Gastroesophageal sphincter (tissue), 4 donors: ENCODE data around the gene ABTB2. TPM values are rescaled to one million over a fixed set of nuclear protein-coding genes. Genes with fewer than 3 reads are reported as not detected.

Experiments used
- ATAC-seq: fragments of 150-250 bp; one replicate; pipeline ENCODE4 v1.9.1; 2016; ENCODE audit warnings: mild to moderate bottlenecking, moderate library complexity
- H3K27ac ChIP-seq, 4 donors: fragments of 200-600 bp; sonication (generic) in 3 of 4; 1 replicate in 3 of 4; 2 replicates in 1 of 4; pipeline ENCODE4 v1.5.1; 2016 to 2019
- H3K27me3 ChIP-seq: fragments of 200-600 bp; sonication (generic); one replicate; pipeline ENCODE4 v1.5.1; 2019
- H3K36me3 ChIP-seq, 2 donors: fragments of 200-600 bp; sonication (generic); one replicate each; pipeline ENCODE4 v1.5.1; 2019; ENCODE audit warnings: control low read depth in 1 of 2
- H3K4me1 ChIP-seq, 3 donors: fragments of 200-600 bp; sonication (generic); 1 replicate in 2 of 3; 2 replicates in 1 of 3; pipeline ENCODE4 v1.5.1; 2016 to 2019; ENCODE audit warnings: control low read depth in 2 of 3
- H3K4me3 ChIP-seq, 2 donors: fragments of 200-600 bp; sonication (generic); one replicate each; pipeline ENCODE4 v1.5.1; 2019; ENCODE audit warnings: mild to moderate bottlenecking in 1 of 2, moderate library complexity in 1 of 2
- H3K9me3 ChIP-seq, 3 donors: fragments of 200-600 bp; sonication (generic); one replicate each; pipeline ENCODE4 v1.5.1; 2017 to 2019; ENCODE audit warnings: control low read depth in 2 of 3
- EP300 ChIP-seq: sonication (generic); formaldehyde crosslinking; IDR thresholded peaks from one replicate; pipeline ENCODE4 v1.6.1; 2017; ENCODE audit warnings: antibody characterized with exemption, mild to moderate bottlenecking
- POLR2A ChIP-seq, 2 donors: fragments of 450-650 bp; IDR thresholded peaks; one replicate each; pipeline ENCODE4 v1.6.1; 2017; ENCODE audit warnings: antibody characterized with exemption in 2 of 2, mild to moderate bottlenecking in 2 of 2, moderate library complexity in 1 of 2
- POLR2AphosphoS5 ChIP-seq: sonication (generic); formaldehyde crosslinking; IDR thresholded peaks from one replicate; pipeline ENCODE4 v1.6.1; 2017; ENCODE audit warnings: antibody characterized with exemption
- WGBS, 2 donors: methylation state at CpG; one replicate each; pipeline ENCODE4 v1.1.5; 2018; ENCODE audit warnings: low coverage in 1 of 2; 5-methylcytosine and 5-hydroxymethylcytosine counted together
- total RNA-seq, 4 donors: library from RNA; depleted of rRNA; stranded (reverse); fragments of >200 nt; gene quantifications; one replicate each; pipeline ENCODE4 v1.1.0, GENCODE V29; 2016
- TF ChIP-seq, protein P1 (sequence below), 4 experiments: fragments of 200-600 bp in 2 of 4; fragments of 450-650 bp in 2 of 4; sonication (generic) in 1 of 4; IDR thresholded peaks; one replicate each; pipeline ENCODE4 v1.5.1; 2017 to 2019; ENCODE audit warnings: antibody characterized with exemption in 4 of 4, mild to moderate bottlenecking in 2 of 4, moderate library complexity in 2 of 4

The ABTB2 gene
- total RNA-seq, 4 donors from 2014 or later = 4.1 to 11.0 (median 7.5) TPM

GRCh38 chr11:34288492-34288891, 69.3 kb downstream of the ABTB2 start:
- Histone ChIP-seq H3K27ac (no peak overlapping the region), H3K9me3 (no peaks in the 10 kb centered on the region), H3K27me3 (no peaks in the 10 kb centered on the region), H3K36me3 (no peaks in the 10 kb centered on the region), H3K4me1 (no peaks in the 10 kb centered on the region), H3K4me3 (no peak overlapping the region)
- no peak for ATAC-seq
- TF ChIP-seq POLR2A (IDR thresholded peaks at IDR 0.05) = no peak
- no peak for TF ChIP-seq EP300
- TF ChIP-seq, protein P1, sequence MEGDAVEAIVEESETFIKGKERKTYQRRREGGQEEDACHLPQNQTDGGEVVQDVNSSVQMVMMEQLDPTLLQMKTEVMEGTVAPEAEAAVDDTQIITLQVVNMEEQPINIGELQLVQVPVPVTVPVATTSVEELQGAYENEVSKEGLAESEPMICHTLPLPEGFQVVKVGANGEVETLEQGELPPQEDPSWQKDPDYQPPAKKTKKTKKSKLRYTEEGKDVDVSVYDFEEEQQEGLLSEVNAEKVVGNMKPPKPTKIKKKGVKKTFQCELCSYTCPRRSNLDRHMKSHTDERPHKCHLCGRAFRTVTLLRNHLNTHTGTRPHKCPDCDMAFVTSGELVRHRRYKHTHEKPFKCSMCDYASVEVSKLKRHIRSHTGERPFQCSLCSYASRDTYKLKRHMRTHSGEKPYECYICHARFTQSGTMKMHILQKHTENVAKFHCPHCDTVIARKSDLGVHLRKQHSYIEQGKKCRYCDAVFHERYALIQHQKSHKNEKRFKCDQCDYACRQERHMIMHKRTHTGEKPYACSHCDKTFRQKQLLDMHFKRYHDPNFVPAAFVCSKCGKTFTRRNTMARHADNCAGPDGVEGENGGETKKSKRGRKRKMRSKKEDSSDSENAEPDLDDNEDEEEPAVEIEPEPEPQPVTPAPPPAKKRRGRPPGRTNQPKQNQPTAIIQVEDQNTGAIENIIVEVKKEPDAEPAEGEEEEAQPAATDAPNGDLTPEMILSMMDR (IDR thresholded peaks at IDR 0.05) = no peak
- TF ChIP-seq POLR2AphosphoS5 = no peak
- WGBS, 2 donors = 54% methylated on average over 7 of the region's 7 CpGs; no CpG with 5 or more reads in 1 of the 2 donors

- no peak for ATAC-seq
- TF ChIP-seq POLR2AphosphoS5 (no peak), POLR2A (IDR thresholded peaks at IDR 0.05) (no peak), EP300 (no peak)
- TF ChIP-seq, protein P1 (IDR thresholded peaks at IDR 0.05) = no peak
- no peaks in the 10 kb centered on the region for H3K36me3 ChIP-seq
- no peaks in the 10 kb centered on the region for H3K9me3 ChIP-seq
- 62 to 76% methylated on average over 5 to 11 of the region's 17 CpGs for WGBS, 2 donors
- H3K27ac ChIP-seq = no peak overlapping the region
- H3K4me3 ChIP-seq = no peak overlapping the region
- H3K27me3 ChIP-seq = no peaks in the 10 kb centered on the region
- no peaks in the 10 kb centered on the region for H3K4me1 ChIP-seq
These were observed 72.9 kb downstream of the ABTB2 start for GRCh38 chr11:34284811-34285481.

DNA sequence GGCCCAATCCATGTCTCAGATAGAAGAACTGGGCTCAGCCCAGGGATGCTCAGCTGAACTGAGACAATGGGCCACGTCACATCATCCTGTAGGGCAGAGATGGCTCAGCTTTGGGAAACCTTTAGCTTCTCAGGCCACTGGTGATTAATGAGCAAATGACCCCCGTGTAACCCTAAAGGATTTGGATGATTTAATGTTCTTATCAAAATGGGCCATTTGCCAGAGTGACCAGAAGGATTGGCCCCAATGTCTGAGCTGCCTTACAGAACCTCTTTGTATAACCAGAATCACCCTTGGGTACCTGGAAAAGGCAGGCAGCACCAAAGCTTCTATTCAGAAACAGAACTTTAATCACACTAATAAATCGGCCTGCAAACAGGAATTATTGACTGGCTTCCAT, 73.7 kb downstream of the ABTB2 start:
- no peaks in the 10 kb centered on the region for H3K4me1 ChIP-seq
- H3K27ac ChIP-seq = no peak overlapping the region
- no peaks in the 10 kb centered on the region for H3K27me3 ChIP-seq
- ATAC-seq = no peak
- no peaks in the 10 kb centered on the region for H3K9me3 ChIP-seq
- TF ChIP-seq, protein P1 (IDR thresholded peaks at IDR 0.05) = no peak
- TF ChIP-seq EP300 (no peak), POLR2AphosphoS5 (no peak), POLR2A (IDR thresholded peaks at IDR 0.05) (no peak)
- no peaks in the 10 kb centered on the region for H3K36me3 ChIP-seq
- H3K4me3 ChIP-seq = no peak overlapping the region
- 70% methylated on average over 2 of the region's 3 CpGs; no CpG with 5 or more reads in 1 of the 2 donors for WGBS, 2 donors

GRCh38 chr11:34280945-34281872, 76.6 kb downstream of the ABTB2 start:
- Histone ChIP-seq H3K27ac (no peak overlapping the region), H3K27me3 (no peaks in the 10 kb centered on the region), H3K9me3 (no peaks in the 10 kb centered on the region), H3K4me3 (no peak overlapping the region), H3K36me3 (no peaks in the 10 kb centered on the region), H3K4me1 (no peaks in the 10 kb centered on the region)
- peak; percentile 52 for ATAC-seq
- TF ChIP-seq POLR2A (IDR thresholded peaks at IDR 0.05) (no peak), EP300 (no peak), POLR2AphosphoS5 (no peak)
- TF ChIP-seq, protein P1 (IDR thresholded peaks at IDR 0.05) = no peak
- WGBS, 2 donors = 80 to 86% methylated on average over 5 to 6 of the region's 8 CpGs
